ENCODE measurements around the gene TBC1D3G. TPM values are rescaled to one million over a fixed set of nuclear protein-coding genes. Genes with fewer than 3 reads are reported as not detected.
"Not testable (repeated sequence)": the region's sequence is repeated elsewhere in the genome, so short reads cannot be mapped to it uniquely, and the experiment has no call there.

TBC1D3G gene
- total and polyA plus RNA-seq, 2 donors (not counting 1 experiment from before 2014, with no cell fraction given), result not detected

DNA sequence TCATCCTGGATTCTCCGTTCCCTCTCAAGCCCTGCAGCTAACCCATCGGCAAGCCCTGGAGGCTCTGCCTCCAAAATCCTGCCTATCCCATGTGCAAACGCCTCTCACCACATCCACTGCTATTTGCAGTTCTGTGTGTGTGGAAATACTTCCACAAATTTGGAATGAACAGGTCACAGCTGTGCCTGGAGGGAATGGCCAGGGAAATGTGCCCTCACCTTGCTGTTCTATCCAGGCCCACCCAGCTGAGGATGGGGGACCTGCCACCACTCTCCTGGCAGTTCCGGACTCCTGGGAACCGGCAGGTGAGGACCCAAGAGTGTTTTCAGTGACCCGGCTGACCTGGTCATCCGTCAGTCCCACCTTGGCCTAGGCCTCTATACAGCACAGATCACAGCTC, 52.3 kb downstream of the TBC1D3G start:
- H3K4me2 ChIP-seq (ENCODE audit: extremely low read depth, insufficient read depth, low read length); H2AFZ ChIP-seq (ENCODE audit: low read length); H3K9ac ChIP-seq (ENCODE audit: insufficient read depth, low read length); H3K4me1 ChIP-seq (ENCODE audit: control insufficient read depth, extremely low read depth, insufficient read depth, low read length); DNase-seq (ENCODE audit: low read depth in 2 of 2); H3K79me2 ChIP-seq (ENCODE audit: control insufficient read depth, insufficient read depth, low read length); H3K36me3 ChIP-seq (ENCODE audit: control insufficient read depth, insufficient read depth, low read length); H3K9me3 ChIP-seq (ENCODE audit: control insufficient read depth, insufficient read depth, low read depth, low read length); H3K27ac ChIP-seq (ENCODE audit: insufficient read depth, low read length); H3K4me3 ChIP-seq (replicated peaks in 1 of 4; ENCODE audit: control extremely low read depth in 1 of 4, insufficient read depth in 1 of 4, low read depth in 3 of 4, low read length in 4 of 4); H4K20me1 ChIP-seq (ENCODE audit: control insufficient read depth, extremely low read depth, insufficient read depth, low read length); H3K27me3 ChIP-seq (ENCODE audit: control insufficient read depth, insufficient read depth, low read length): not testable (repeated sequence)

Other genes starting within 250 kb of the TBC1D3G start
- gene CCL3, start 233.7 kb upstream of the TBC1D3G start, total RNA-seq, result not detected in 2 replicates
- gene CCL3, start 233.7 kb upstream of the TBC1D3G start, polyA plus RNA-seq, result not detected in 2 replicates
- gene CCL4, start 220.1 kb upstream of the TBC1D3G start, total RNA-seq, result not detected in 2 replicates
- gene CCL4, start 220.1 kb upstream of the TBC1D3G start, polyA plus RNA-seq, result not detected in 2 replicates
- gene TBC1D3B, start 147.2 kb upstream of the TBC1D3G start, total RNA-seq, result 1.8 and 2.3 TPM in 2 replicates
- 0.42 and 0.86 TPM in 2 replicates for gene TBC1D3B, start 147.2 kb upstream of the TBC1D3G start, polyA plus RNA-seq
- not detected in 2 replicates for gene CCL3L1, start 127.1 kb upstream of the TBC1D3G start, total RNA-seq
- not detected in 2 replicates for gene CCL3L1, start 127.1 kb upstream of the TBC1D3G start, polyA plus RNA-seq
- gene CCL4L2, start 112.8 kb upstream of the TBC1D3G start, total RNA-seq, result not detected in 2 replicates
- not detected in 2 replicates for gene CCL4L2, start 112.8 kb upstream of the TBC1D3G start, polyA plus RNA-seq
- gene TBC1D3I, start 59.3 kb upstream of the TBC1D3G start, total RNA-seq, result under 0.01 and 0.51 TPM in 2 replicates
- gene TBC1D3I, start 59.3 kb upstream of the TBC1D3G start, polyA plus RNA-seq, result 0.03 TPM in 1 of 2 replicates, not detected in the other
- not detected in 2 replicates for gene TBC1D3H, start 64.6 kb downstream of the TBC1D3G start, total RNA-seq
- gene TBC1D3H, start 64.6 kb downstream of the TBC1D3G start, polyA plus RNA-seq, result not detected in 2 replicates
- gene ZNHIT3, start 162.8 kb downstream of the TBC1D3G start, total RNA-seq, result 26.7 and 29.1 TPM in 2 replicates
- 44.5 and 51.0 TPM in 2 replicates for gene ZNHIT3, start 162.8 kb downstream of the TBC1D3G start, polyA plus RNA-seq
- gene MYO19, start 211.0 kb downstream of the TBC1D3G start, total RNA-seq, result 26.2 and 31.5 TPM in 2 replicates
- gene MYO19, start 211.0 kb downstream of the TBC1D3G start, polyA plus RNA-seq, result 18.7 and 25.2 TPM in 2 replicates
- gene PIGW, start 211.1 kb downstream of the TBC1D3G start, total RNA-seq, result 2.6 and 2.8 TPM in 2 replicates
- gene PIGW, start 211.1 kb downstream of the TBC1D3G start, polyA plus RNA-seq, result 10.1 and 10.2 TPM in 2 replicates
- gene GGNBP2, start 221.0 kb downstream of the TBC1D3G start, total RNA-seq, result 63.2 and 77.0 TPM in 2 replicates
- gene GGNBP2, start 221.0 kb downstream of the TBC1D3G start, polyA plus RNA-seq, result 63.3 and 81.9 TPM in 2 replicates

Measured in fibroblast of lung (primary cell).